HG02623 (cell line): ENCODE data around the gene RGS3.

Experiments used
- ATAC-seq: cut with Tn5 transposase; IDR thresholded peaks from one replicate; pipeline ENCODE4 v1.9.1; 2021; ENCODE audit warnings: moderate library complexity; ENCODE audit not compliant: unreplicated experiment

The RGS3 gene

DNA sequence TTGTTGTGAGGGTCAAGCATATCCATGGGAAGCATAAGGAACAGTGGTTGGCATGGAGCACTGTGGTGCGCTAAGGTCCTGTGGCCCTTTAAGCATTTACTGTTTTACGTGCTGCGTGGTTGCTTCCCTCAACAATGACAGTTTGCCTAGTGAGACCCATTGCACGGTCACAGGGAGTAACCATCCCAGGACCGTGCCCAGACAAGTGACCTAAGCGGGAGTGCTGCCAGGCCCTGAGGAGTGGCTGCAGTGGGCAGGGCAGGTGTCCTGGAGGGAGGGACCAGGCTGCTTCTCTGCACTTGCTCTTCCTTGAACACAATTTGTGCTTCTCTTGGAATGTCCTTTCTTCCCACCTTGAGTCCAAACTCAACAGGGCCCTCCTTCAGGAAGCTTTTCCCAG, 64.6 kb downstream of the RGS3 start:
- ATAC-seq: no peak

DNA sequence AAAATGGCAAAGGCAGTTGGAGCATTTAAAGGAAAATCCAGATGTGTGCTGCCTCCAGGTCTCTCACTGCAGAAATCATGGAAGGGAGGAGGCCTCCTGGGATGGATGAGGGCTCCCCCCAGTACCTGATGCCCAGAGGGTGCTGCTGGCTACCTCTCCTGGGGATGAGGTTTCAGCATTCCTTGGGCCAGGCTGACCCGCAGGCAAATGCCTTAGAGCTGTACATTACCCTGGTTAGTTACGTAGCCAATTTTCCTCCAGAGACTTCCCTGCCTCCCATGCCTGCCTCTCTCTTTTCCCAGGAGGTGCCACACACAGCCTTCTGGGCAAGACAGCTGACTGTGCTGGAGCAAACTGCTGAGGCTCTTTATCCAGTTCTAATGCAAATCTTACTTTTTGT, 65.3 kb downstream of the RGS3 start:
- no peak for ATAC-seq

DNA sequence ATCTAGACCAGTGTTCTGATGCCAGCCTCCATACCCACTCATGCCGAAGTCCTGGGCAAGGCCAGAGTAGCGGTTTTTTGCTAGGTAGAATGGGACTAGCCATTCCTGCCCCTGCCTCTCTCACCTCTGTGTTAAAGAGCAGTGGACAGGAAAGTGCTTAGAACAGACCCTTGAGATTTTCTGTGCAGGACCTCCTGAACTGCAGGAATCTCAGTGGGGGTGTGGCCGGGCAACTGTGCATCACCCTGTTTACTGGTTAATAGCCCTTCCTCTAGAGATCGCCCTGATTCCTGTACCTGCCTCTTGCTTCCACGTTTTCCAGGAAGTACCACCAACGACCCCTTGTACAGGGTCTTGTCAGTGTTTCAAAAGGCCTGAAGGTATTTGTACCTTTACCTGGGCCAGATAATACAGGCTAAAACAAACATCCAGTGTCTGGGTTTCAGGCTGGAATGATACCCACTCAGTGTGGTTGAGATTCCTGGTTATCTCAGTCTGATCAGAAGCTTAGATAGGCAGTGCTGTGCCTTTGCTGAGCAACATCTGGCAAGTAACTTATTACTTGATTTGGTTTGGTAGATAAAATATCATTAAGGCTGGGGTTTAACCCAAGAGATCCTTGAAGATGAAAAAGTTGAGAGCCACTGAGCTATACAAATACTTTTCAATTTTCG, 65.9 kb downstream of the RGS3 start:
- ATAC-seq: no peak

DNA sequence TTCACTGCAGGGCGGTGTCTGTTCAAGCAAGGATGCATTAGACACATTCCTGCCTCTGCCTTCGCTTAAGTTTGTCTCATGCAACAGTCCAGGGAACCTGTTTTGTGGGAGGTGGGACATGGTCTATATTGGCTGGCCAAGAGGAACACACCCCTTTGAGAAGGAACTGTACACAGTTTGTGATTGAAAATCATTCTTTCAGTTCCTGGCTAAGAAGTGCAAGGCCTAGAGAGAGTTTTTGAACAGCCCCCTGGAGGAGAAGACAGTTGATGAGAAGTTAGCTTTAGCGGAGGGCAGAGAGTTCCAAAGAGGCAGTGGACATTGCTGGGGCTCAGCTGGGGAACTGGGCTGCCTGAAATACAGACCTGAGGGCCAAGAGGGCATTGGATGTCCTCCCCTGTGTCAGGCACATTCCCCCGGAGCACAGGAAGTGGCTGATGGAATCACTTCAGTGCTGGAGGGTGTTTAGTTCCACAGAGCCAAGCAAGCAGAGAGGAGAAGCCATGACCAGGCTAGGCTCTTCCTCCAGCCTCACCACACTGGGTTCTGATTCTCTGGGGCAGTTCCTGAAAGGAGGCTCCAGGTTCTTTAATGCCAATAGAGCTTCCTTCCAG, 66.6 kb downstream of the RGS3 start:
- ATAC-seq: no peak

DNA sequence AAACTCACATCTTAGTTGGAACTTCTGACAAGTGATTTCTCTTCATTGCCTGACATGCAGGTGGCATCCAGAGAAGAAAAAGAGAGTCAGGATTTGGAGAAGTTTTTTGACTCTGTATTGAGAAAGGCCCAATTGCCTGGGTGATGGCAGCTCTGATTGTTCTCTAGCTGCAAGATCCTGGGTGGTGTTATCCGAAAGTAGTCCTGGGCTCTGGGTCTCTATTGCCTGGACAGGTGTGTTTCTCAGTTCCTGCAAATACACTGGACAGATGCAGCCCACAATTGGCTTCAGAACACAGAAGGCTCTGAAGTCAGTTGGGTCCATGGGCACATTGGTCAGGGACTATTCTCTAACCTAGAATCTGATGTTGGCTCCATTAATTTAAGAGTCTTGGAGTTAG, 67.4 kb downstream of the RGS3 start:
- ATAC-seq: no peak

DNA sequence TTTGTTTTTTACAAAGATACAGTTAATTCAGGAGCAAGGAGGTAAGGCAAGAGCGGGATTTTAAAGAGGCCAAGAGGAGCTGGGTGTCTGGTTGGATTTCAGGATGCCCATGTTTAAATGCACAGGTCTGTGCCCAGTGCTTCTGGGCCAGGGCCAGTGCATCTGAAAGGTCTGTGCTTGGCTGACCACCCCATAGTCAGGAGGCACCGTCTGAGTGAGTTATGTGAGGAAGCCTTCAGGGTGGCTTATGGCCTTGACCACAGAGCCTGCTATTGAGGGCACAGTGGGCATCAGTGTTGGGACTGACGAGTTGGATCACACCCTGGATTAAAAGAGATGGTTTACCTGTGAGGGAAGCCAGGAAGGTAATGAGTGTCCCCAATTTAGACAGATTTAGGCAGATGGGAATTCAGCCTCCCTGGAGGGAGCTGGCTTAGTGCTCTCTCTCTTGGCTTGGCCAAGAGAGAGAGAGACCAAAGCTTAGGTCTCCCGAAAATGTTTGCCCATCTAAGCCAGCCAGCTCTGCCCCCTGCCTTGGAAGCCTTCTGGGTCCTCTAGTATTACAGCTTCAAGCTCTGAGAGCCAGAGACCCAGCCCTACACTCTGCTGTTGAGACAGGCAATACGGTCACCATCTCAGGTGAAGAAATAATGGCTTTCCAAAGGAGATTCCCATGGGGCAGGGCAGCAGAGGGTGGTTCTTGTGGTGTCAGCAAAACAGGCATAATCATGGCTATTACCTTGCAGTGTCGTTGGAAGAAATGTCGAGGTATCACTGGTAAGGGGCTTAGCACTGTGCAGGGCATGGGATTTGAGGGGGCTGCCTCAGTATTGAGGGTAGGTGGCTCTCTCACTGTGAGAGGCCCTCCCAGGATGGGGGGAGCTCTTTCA, 68.6 kb downstream of the RGS3 start:
- ATAC-seq: no peak

DNA sequence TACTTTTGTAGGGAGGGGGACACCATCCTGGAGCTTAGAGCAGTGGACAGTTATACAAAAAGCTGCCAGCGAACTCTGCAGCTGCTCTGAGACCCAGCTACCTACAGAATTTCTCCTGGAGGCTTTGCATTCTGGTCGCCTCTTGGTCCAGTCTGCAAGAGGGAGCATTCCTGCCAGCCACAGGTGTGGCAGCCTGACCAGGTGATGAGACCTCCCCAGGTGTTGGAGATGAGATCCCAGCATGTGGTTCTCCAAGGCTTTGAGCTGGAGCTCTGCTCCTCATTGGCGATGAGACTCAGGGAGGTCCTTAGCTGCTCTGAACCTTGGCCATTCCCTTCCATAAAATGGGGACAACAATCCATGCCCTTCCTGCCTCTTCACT, 69.3 kb downstream of the RGS3 start:
- ATAC-seq: no peak

DNA sequence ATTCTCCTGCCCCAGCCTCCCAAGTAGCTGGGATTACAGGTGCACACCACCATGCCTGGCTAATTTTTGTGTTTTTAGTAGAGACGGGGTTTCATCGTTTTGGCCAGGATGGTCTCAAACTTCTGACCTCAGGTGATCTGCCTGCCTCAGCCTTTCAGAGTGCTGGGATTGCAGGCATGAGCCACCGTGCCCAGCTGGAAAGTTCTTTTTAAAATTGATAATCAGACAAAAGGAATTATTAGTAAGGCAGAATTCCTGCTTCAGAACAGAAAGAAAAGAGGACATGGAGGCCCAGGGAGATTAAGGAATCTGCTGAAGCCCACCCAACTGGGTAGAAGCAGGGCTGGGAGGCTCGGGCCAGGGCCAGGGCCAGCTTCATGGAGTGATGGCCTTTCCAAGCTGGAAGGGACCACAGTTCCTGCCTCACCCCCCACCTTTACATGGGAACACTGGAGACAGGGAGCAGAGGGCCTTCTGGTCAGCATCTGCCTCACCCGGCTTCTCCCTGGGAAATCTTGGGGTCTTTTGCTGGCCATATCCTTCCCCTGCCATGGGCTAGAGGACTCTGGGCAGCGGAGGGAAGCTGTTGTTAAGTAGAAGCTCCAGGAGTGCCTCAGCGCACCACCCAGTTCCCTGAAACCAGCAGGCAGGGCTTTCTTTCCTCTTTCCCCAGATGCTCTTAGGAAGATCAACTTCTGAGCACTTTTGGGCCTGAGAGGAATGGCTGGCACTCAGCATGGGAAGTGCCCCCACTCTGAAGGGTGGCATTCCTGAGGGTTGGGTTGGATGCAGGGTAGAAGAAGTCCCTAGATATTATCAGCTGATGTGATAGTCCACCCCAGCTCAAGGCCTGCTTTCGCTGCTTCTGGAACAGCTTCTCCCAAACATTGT, 70.1 kb downstream of the RGS3 start:
- no peak for ATAC-seq

DNA sequence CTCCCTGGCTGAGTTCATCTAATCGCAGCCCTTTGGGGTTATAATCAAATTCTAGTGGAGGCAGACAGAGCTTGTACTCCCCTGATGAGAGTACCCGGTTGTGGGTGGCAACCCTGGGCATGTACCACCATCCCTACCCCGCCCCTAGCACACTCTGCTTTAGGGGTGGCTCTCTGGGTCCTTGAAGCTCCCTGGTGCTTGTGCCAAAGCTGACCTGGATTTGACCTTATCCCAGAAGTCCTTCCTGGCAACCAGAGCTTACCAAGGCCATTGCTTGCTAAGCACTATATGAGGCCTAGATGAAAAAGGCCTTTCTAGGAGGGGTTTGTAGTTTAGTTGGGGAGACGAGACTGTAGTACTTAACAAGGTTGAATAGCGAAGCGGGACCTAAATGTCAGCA, 72.2 kb downstream of the RGS3 start:
- no peak for ATAC-seq

DNA sequence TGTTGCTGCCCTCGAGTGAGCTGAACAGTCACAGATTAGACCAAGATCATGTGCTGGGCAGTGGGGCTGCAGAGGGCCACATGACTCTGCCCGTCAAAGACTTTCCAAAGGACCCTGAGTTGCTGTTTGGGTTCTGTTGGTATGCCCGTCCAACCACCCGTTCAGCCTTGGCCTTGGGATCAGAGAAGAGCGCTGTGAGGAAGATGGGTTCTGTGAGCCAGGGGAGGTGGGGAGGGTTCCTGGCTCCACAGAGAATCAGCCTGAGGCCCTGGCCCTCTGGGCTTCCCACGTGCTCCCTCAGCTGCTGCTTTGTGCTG, 72.6 kb downstream of the RGS3 start:
- ATAC-seq: no peak

DNA sequence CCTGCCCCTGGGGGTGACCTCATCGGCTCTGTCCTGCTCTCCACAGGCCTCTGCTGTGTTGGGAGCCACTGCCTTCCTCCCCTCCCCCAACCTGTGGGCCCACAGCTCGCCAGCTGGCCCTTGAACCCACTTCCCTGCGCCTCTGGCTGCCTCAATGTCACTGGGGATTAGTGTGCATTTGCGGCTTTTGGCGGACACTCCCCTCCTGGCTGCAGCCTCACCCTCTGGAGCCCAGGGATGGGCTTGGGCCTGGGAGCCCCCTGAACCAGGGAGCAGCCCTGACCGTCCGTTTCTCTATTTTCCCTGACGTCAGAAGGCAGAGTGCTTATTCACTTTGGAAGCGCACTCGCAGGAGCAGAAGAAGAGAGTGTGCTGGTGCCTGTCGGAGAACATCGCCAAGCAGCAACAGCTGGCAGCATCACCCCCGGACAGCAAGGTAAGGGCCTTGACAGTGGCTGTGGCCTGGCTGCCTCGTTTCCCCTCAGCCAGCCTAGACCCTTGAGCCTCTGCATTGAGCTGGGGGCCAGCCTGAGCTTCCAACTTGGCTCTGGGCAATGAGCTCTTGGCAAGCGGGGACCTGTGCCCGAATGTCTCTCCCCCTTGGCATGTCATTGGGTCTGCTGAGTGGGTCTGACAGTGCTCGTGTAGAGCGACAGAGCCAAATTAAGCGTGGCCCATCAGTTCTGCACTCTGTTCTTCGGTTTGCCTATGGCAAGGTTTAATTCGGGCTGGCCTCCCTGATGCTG, 73.1 kb downstream of the RGS3 start:
- no peak for ATAC-seq

DNA sequence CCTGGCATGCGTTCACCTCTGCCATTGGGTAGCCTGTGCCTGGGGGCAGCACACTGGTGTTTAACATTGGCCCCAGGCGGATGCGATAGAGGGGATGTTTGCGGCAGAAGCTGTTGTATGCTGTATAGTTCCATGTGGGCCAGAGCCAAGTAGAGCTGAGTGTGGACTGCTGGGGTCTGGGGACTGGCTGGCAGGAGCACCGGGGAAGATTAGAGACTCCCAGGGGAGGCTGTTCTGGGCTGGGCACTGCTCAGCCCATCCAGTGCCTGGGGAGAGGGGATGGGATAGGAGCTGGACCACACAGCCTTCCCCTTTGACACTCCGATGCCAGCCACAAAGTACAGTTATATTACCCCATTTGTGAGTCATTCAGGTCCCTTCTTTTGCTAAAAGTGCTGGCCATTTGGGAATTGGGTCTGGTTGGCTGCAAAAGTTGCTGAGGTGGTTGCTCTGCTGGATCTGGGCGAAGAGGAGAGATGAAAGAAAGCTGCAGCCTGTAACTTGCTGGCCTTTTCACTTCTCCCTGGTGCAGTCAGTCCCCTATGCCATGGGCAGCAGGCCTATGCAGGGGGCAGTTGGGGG, 73.8 kb downstream of the RGS3 start:
- no peak for ATAC-seq

DNA sequence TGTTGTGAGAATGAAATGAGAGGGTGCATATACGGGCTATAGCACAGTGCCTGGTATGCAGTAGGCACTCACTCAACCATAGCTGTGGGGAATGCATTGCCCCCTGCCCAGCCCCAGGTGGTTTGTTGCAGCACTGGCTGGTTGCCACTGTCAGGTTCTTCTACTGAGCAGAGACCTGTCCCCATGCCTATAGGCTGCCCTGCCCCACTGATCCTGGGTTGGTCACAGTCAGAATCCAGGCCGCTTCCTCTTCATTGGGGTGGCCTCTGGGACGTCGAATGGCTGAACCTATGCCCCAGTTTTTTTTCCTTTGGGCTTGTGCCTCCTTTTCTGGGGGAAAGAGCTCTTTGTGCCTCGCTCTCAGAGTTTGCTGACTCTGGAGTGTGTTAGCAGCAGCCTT, 74.6 kb downstream of the RGS3 start:
- ATAC-seq: no peak

DNA sequence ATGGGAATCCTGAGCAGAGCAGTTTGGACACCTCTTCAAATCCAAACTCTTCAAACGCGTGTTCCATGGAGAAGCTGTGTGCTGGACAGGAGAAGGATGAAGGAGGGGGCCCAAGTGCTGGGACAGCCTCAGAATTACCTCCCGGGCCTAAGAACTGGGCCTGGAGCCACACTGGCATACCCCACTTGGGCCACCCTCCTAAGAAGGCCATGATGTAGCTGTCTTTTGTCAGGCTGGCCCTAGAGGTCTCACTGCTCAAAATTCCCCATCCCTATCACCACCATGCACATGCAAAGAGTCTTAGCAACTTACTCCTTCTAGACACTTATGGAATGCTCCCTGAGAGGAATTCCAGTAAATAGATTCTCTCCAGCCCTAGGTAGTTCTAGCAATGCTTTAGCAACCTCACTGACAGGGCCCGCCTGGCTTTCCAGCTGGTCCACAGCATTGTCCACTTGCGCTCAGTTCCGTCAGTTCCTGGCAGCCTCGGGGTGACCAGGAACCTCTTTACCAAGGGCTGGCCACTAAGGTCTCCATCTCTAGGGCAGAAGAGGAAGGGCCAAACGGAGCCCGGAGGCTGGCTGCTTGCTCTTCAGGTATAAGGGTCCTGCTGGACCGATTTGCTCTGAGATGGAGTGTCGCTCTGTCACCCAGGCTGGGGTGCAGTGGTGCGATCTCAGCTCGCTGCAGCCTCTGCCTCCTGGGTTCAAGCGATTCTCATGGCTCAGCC, 75.3 kb downstream of the RGS3 start:
- no peak for ATAC-seq

DNA sequence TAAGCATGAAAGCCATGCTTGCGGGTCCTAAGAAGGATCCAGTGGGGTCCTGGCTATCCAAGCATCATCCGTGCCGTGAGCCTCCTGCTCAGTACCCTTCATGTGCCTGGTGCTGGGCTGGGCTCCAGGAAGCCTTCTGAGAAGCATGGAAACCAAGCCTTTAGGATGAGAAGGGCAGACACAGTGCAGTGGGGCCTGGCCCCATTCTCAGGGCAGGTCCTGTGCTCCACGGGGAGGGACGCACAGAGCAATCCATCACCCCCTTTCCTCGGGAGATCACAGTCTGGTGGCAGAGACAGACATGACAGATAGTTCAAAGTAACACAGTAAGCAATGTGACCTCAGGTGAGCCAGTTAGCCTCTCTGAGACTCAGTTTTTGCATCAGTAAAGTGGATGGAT, 76.9 kb downstream of the RGS3 start:
- ATAC-seq: no peak

DNA sequence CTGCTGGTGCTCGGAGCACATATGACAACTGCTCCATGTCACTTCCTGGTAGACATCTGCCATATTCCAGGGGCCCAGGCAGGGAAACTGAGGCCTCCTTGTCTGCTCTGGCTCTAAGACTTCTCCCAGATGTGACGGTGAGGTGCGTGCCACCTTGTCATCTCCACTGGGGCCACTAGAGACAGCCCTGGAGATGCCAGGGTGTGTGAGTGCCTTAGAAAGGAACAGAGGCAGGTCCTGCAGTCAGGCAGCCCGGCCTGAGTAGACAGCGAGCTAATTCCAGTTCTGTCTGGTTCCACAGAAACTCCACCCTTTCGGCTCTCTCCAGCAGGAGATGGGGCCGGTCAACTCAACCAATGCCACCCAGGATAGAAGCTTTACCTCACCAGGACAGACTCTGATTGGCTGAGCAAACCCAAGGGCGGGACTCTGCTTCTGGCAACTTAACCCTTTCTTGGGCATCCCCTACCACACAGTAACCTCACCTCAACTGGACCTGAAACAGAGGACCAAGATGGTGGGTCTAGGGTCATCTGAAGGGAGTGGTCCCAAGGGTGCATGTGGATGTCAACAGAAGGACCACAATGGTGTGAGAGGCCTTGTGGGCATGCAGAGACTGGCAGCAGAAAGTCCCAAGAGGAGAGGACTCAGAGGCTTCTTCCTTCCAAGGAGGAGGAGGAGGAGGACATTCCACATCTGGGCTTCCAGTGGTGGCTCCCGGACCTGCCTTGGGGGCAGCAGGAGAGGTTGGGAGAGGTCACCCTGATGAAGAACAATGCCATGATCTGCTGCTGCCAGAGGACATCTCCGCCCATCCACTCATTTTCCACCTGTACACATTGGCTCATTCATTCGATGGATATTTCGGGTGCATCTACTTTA, 77.7 kb downstream of the RGS3 start:
- ATAC-seq: no peak

DNA sequence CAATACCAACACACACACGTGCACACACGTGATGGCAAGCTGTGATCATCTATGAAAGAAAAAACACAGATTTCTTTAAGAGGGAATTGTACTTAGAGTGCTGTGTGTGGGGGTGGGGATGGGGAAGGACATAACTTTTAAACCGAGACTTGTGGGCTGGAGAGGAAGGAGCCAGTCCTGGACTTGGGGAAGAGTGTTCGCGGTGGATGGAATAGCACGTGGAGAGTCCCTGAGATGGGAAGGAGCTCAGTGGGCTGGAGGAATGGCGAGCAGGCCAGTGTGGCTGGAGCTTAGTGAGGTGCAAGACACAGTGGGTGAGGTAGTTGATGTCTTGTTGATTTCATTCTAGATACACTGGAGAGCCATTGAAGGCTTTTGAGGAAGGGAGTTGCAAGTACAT, 78.5 kb downstream of the RGS3 start:
- ATAC-seq: no peak

DNA sequence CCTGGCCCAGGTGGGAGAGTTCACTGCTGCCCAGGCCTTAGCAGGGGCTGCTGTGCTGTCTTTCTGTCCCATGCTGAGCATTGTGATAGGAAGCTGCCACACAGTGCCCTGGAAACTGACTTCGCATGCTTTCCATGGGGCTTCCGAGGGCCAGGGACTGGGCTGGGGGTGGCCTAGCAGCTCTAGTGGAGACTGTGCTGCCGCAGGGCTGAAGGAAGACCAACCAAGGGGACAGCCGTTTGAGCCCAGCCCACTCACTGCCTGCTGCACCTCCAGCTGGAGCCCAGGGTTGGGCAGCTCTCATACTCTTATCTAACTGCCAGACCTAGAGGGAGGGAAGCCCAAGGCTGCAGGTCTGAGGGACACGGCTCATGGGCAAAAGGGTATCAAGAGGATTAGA, 79.2 kb downstream of the RGS3 start:
- no peak for ATAC-seq
